AG04449 (cell line): ENCODE measurements around the gene NRCAM.

ENCODE experiments used
- CTCF ChIA-PET: fragments of 350-600 bp; formaldehyde crosslinking; extraction: SDS; loops from one replicate; lab custom pipeline; 2021; ENCODE audit warnings: antibody characterized with exemption; lab: Yijun Ruan, JAX
- POLR2A ChIA-PET: fragments of 400-600, 350-600 bp; formaldehyde crosslinking; extraction: SDS; loops from one replicate; lab custom pipeline; 2020; ENCODE audit warnings: antibody characterized with exemption, inconsistent platforms; lab: Yijun Ruan, JAX
- DNase-seq: peaks from one replicate; pipeline ENCODE4 v3.0.0-alpha.2; 2010; ENCODE audit warnings: low read depth, low spot score
- H3K4me3 ChIP-seq: 2 replicates; pipeline ENCODE4 v1.5.1; 2011; ENCODE audit warnings: low read depth, mild to moderate bottlenecking, control low read depth, low read length
- TF ChIP-seq, protein P1 (sequence below): IDR thresholded peaks from one replicate; pipeline ENCODE4 v1.5.1; 2011; ENCODE audit warnings: mild to moderate bottlenecking, moderate library complexity, low read length, control low read depth, inconsistent platforms; ENCODE audit not compliant: insufficient read depth; ENCODE audit errors: missing control alignments

The NRCAM gene

DNA sequence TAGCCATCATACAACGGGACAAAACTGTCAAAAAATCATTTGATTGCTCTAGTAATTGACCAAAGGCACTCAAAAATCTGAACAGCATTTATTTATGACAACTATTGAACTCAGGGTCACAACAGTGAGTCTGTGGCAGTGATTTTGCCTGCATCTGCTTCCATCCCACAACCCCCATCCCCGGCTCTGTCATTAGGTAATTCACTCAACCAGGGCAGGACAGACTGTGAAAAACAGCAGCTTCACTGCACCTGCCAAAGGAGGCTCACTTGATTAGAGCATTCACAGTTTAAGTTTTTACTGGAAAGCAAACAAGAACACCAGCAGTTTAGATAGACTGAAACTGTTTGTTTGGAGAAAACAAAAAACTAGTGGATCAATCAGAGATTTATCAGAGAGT, 22.2 kb downstream of the NRCAM start:
- CTCF ChIA-PET, result no interaction called here
- no peak overlapping the region for H3K4me3 ChIP-seq
- no peak for DNase-seq
- POLR2A ChIA-PET, result no interaction called here
- TF ChIP-seq, protein P1, sequence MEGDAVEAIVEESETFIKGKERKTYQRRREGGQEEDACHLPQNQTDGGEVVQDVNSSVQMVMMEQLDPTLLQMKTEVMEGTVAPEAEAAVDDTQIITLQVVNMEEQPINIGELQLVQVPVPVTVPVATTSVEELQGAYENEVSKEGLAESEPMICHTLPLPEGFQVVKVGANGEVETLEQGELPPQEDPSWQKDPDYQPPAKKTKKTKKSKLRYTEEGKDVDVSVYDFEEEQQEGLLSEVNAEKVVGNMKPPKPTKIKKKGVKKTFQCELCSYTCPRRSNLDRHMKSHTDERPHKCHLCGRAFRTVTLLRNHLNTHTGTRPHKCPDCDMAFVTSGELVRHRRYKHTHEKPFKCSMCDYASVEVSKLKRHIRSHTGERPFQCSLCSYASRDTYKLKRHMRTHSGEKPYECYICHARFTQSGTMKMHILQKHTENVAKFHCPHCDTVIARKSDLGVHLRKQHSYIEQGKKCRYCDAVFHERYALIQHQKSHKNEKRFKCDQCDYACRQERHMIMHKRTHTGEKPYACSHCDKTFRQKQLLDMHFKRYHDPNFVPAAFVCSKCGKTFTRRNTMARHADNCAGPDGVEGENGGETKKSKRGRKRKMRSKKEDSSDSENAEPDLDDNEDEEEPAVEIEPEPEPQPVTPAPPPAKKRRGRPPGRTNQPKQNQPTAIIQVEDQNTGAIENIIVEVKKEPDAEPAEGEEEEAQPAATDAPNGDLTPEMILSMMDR, result no peak

DNA sequence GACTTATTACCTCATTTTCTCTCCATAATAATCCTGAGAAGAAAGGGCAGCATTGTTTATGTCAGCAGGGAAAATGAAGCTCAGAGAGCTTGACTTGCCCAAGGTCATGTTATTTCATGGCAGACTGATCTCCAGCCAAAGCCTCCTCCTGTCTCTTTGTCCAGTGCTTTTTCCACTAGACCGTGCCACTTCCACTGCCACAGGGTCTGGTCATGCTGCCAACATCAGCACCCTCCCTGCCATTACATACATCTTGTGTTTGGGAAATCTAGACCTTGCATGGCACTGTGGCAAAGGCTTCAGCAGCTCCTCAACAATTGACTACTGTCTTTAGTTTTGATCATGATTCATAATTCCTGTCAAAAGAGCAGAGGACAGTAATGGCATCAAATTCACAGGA, 25.1 kb downstream of the NRCAM start:
- ChIA-PET CTCF (interaction anchor here (0.8 to 1.6 kb wide), 2 partner anchors 22 to 250 kb away, joined by 3 read pairs; no protein-coding TSS in a partner anchor), POLR2A (no interaction called here)
- H3K4me3 ChIP-seq, result no peak overlapping the region
- no peak for DNase-seq
- TF ChIP-seq, protein P1, result no peak

DNA sequence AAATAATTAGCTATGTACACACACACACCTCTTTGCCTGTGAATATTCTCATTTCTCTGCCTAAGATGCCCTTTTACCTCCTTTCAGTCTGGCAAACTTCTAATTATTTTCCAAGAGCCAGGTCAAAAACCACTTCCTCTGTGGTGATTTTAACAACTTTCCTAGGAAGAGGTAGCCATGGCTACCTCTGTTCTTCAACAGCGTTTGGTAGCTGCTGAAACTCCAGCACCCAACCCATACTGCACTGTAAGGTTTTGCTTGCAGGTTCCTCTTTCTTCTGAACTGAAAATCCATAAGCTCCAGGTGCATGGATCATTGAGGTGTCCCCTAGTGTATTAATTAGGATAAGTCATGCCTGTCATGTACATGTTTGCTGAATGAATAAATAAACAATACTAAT, 25.6 kb downstream of the NRCAM start:
- CTCF ChIA-PET, result interaction anchor here (0.8 to 1.6 kb wide), 2 partner anchors 22 to 249 kb away, joined by 3 read pairs; no protein-coding TSS in a partner anchor
- POLR2A ChIA-PET, result no interaction called here
- TF ChIP-seq, protein P1, result no peak
- no peak for DNase-seq
- H3K4me3 ChIP-seq, result no peak overlapping the region

DNA sequence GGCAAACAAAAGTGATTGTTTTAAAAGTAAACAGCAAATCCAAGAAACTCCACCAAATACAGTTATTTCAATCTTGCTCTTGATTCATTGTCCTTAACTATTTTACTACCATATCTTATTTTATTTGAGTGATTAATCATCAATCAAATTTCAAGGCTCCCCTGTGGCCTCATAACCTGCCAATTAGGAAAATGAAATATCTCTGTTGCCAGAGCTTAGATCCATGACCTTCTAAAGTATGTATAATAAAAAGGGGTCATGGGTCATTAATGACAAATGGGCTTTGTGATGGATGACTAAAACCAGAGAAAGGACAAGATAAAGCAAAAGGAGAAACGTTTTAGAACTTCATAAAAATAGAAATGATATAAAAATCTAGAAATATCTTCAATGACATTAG, 28.5 kb downstream of the NRCAM start:
- ChIA-PET CTCF (interaction anchor here (0.9 to 1.6 kb wide), 2 partner anchors 25 to 69 kb away, joined by 3 to 4 read pairs; no protein-coding TSS in a partner anchor), POLR2A (no interaction called here)
- DNase-seq, result no peak
- TF ChIP-seq, protein P1, result no peak
- no peak overlapping the region for H3K4me3 ChIP-seq

DNA sequence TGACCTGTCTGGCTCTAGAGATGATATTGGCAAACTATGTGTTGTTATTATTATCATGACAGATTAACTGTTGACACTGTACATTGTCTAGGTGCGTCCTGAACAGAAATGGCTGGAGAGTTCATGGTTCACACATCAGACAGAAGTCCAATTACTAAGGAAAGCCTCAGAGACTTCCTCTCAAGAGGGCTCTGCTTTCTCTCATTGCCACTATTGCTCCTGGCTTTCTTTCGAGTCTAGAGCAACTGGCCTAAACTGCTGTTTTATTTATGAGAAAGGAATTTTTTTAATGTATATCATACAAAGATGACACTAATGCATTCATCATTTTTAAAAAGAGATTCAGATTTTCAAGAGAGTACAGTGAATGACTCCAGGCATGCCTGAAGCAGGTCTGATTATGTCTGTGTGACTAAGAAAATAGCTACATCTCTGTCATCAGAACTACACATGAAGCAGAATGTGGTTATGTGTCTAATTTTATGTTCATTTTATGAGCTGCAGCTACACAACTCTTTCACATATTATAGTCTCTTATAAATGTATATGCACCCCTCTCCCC, 30.4 kb downstream of the NRCAM start:
- POLR2A ChIA-PET, result no interaction called here
- CTCF ChIA-PET, result no interaction called here
- TF ChIP-seq, protein P1, result no peak
- no peak for DNase-seq
- no peak overlapping the region for H3K4me3 ChIP-seq

DNA sequence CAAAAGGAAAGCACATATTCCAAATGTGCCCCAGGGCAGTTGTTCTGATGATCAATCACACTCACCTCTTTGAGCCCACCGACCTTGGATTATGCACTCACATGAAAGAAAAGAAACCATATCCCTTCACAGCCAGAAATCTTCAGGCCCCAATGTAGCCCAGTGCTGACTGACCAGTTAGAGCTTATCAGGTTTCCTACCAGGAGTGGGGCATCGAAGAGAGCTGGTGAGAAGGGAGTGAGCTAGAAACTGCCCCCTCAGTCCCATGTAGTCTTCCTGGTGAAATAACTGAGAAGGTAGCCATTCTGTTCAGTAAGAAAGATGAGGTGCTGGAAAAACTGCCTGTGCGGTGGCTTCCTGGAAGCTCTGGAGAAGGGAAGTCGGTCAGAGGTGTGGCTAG, 32.2 kb downstream of the NRCAM start:
- ChIA-PET CTCF (interaction anchor here (1.0 kb wide), 1 partner anchor 73 kb away, joined by 3 read pairs; no protein-coding TSS in a partner anchor), POLR2A (no interaction called here)
- no peak overlapping the region for H3K4me3 ChIP-seq
- TF ChIP-seq, protein P1, result no peak
- DNase-seq, result no peak
